Trophoblast cell (in vitro differentiated cells and primary cell): ENCODE results near the gene MEGF11.

ENCODE experiments used
- DNase-seq, 2 donors: peaks; one replicate each; pipeline ENCODE4 v3.0.0-alpha.2; 2016
- H2AFZ ChIP-seq: 2 replicates; pipeline ENCODE4 v1.6.1; 2013; ENCODE audit warnings: low read length, moderate library complexity, mild to moderate bottlenecking; ENCODE audit not compliant: insufficient read depth, poor library complexity
- H2AK5ac ChIP-seq: 2 replicates; pipeline ENCODE4 v1.6.1; 2013; ENCODE audit warnings: mild to moderate bottlenecking, low read length
- H2BK120ac ChIP-seq: 2 replicates; pipeline ENCODE4 v1.6.1; 2013; ENCODE audit warnings: low read length, mild to moderate bottlenecking, moderate library complexity; ENCODE audit not compliant: insufficient read depth, poor library complexity
- H2BK12ac ChIP-seq: 2 replicates; pipeline ENCODE4 v1.6.1; 2013; ENCODE audit warnings: mild to moderate bottlenecking, low read length, moderate library complexity
- H2BK5ac ChIP-seq: 2 replicates; pipeline ENCODE4 v1.6.1; 2013; ENCODE audit warnings: low read length, low read depth, moderate library complexity, mild to moderate bottlenecking; ENCODE audit not compliant: poor library complexity
- H3K14ac ChIP-seq: 2 replicates; pipeline ENCODE4 v1.6.1; 2013; ENCODE audit warnings: mild to moderate bottlenecking, low read length
- H3K18ac ChIP-seq: 2 replicates; pipeline ENCODE4 v1.6.1; 2013; ENCODE audit warnings: mild to moderate bottlenecking, low read length
- H3K23ac ChIP-seq: 2 replicates; pipeline ENCODE4 v1.6.1; 2013; ENCODE audit warnings: low read length
- H3K27ac ChIP-seq: 2 replicates; pipeline ENCODE4 v1.5.1; 2013; ENCODE audit warnings: low read depth, mild to moderate bottlenecking, inconsistent platforms, low read length, moderate library complexity
- H3K27me3 ChIP-seq: 2 replicates; pipeline ENCODE4 v1.6.1; 2013; ENCODE audit warnings: inconsistent platforms, mild to moderate bottlenecking, low read length, moderate library complexity; ENCODE audit not compliant: insufficient read depth
- H3K36me3 ChIP-seq, 2 experiments: 1 replicate in 1 of 2; 2 replicates in 1 of 2; pipeline ENCODE4 v1.6.1; 2013; ENCODE audit warnings: low read length in 2 of 2, mild to moderate bottlenecking in 2 of 2, moderate library complexity in 1 of 2; ENCODE audit not compliant: insufficient read depth in 2 of 2, control insufficient read depth in 1 of 2
- H3K4ac ChIP-seq: 2 replicates; pipeline ENCODE4 v1.6.1; 2013; ENCODE audit warnings: low read depth, mild to moderate bottlenecking, low read length, moderate library complexity
- H3K4me1 ChIP-seq, 2 experiments: 1 replicate in 1 of 2; 2 replicates in 1 of 2; pipeline ENCODE4 v1.6.1; 2013; ENCODE audit warnings: low read length in 2 of 2, mild to moderate bottlenecking in 2 of 2, moderate library complexity in 1 of 2; ENCODE audit not compliant: insufficient read depth in 2 of 2, control insufficient read depth in 1 of 2
- H3K4me2 ChIP-seq: 2 replicates; pipeline ENCODE4 v1.6.1; 2013; ENCODE audit warnings: inconsistent platforms, mild to moderate bottlenecking, low read length, moderate library complexity
- H3K4me3 ChIP-seq: 2 replicates; pipeline ENCODE4 v1.5.1; 2013; ENCODE audit warnings: mild to moderate bottlenecking, low read depth, low read length, inconsistent platforms
- H3K79me1 ChIP-seq: one replicate; pipeline ENCODE4 v1.6.1; 2013; ENCODE audit warnings: low read length
- H3K79me2 ChIP-seq: 2 replicates; pipeline ENCODE4 v1.6.1; 2013; ENCODE audit warnings: low read length, mild to moderate bottlenecking; ENCODE audit not compliant: control insufficient read depth, insufficient read depth, poor library complexity
- H3K9ac ChIP-seq: 2 replicates; pipeline ENCODE4 v1.6.1; 2013; ENCODE audit warnings: mild to moderate bottlenecking, low read length
- H3K9me3 ChIP-seq: 2 replicates; pipeline ENCODE4 v1.6.1; 2013; ENCODE audit warnings: low read depth, mild to moderate bottlenecking, control low read depth, inconsistent platforms, low read length; ENCODE audit not compliant: insufficient read depth
- H4K12ac ChIP-seq: 2 replicates; pipeline ENCODE4 v1.6.1; 2013; ENCODE audit warnings: low read depth, mild to moderate bottlenecking, low read length, moderate library complexity
- H4K8ac ChIP-seq: 2 replicates; pipeline ENCODE4 v1.6.1; 2013; ENCODE audit warnings: low read depth, mild to moderate bottlenecking, low read length, moderate library complexity
- H4K91ac ChIP-seq: one replicate; pipeline ENCODE4 v1.6.1; 2013; ENCODE audit warnings: low read depth, mild to moderate bottlenecking, low read length, moderate library complexity
- WGBS: extraction: QIAGEN DNeasy Blood & Tissue Kit; methylation state at CpG from one replicate; pipeline ENCODE4 v1.1.7; 2013; ENCODE audit warnings: missing lambda C conversion rate; ENCODE audit not compliant: insufficient read length, insufficient coverage; ENCODE audit errors: extremely low coverage; 5-methylcytosine and 5-hydroxymethylcytosine counted together

The MEGF11 gene

DNA sequence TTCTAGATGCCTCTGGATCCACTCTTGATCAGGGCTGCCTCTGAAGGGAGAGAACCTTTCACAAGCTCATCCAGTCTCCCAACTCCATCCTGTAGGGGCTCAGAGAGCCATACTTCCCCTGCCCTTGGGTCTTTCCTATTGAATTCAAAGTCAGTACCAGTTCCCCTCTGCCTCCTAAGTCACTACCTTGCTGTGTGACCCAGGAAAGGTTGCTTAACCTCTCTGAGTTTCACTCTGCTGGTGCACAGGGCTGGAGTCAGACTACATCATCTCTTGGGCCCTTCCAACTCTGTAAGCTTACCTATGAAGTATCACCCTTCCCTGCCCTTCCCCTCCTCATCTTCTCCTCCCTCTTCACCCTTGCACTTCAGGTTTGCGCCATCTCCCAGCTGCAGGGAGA is 117.9 kb downstream of the MEGF11 start:
- Histone ChIP-seq H3K9ac (no peak overlapping the region), H3K9me3 (no peaks in the 10 kb centered on the region), H3K27ac (no peak overlapping the region), H4K8ac (no peak overlapping the region), H2AK5ac (no peak overlapping the region), H3K79me1 (no peaks in the 10 kb centered on the region), H3K27me3 (no peaks in the 10 kb centered on the region), H3K4me2 (no peak overlapping the region), H3K4ac (no peak overlapping the region), H2BK5ac (no peak overlapping the region), H3K18ac (no peak overlapping the region), H3K14ac (no peak overlapping the region), H2BK120ac (no peak overlapping the region), H3K4me3 (no peak overlapping the region), H4K91ac (no peak overlapping the region), H2AFZ (no peak overlapping the region), H3K4me1 (no peaks in the 10 kb centered on the region), H3K36me3 (no peaks in the 10 kb centered on the region), H2BK12ac (no peak overlapping the region), H3K79me2 (no peaks in the 10 kb centered on the region), H4K12ac (no peak overlapping the region), H3K23ac (no peak overlapping the region)
- DNase-seq = no peak
- WGBS = no CpG with 5 or more reads among the region's 1 CpG

DNA sequence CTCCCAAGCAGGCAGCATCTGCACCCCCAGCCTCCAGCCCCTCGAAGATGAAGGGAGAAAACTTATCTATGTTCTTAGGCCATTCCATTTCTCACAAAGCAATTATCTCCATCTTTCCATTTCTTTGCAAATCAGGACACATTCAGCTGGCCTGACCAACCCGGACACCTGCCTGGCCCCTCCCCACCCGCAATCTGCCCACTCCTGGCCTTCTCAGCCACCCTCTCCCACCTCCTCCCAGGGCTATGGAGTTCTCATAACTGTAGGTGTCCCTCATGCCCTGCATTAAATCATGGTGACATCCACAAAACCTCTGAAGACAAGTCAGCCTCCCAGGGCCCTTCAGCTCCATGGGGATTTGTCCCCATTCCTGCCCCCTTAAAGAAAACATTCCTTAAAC is 119.3 kb downstream of the MEGF11 start:
- Histone ChIP-seq H3K79me2 (no peaks in the 10 kb centered on the region), H3K23ac (no peak overlapping the region), H3K18ac (no peak overlapping the region), H3K4me1 (no peaks in the 10 kb centered on the region), H3K27me3 (no peaks in the 10 kb centered on the region), H2AFZ (no peak overlapping the region), H3K79me1 (no peaks in the 10 kb centered on the region), H4K91ac (no peak overlapping the region), H4K8ac (no peak overlapping the region), H3K36me3 (no peaks in the 10 kb centered on the region), H2BK5ac (no peak overlapping the region), H3K9ac (no peak overlapping the region), H3K4me3 (no peak overlapping the region), H2BK120ac (no peak overlapping the region), H3K4me2 (no peak overlapping the region), H3K9me3 (no peaks in the 10 kb centered on the region), H4K12ac (no peak overlapping the region), H3K27ac (no peak overlapping the region), H3K14ac (no peak overlapping the region), H2AK5ac (no peak overlapping the region), H2BK12ac (no peak overlapping the region), H3K4ac (no peak overlapping the region)
- WGBS = no CpG with 5 or more reads among the region's 3 CpGs
- no peak for DNase-seq

- no peak overlapping the region for H3K9ac ChIP-seq
- no peaks in the 10 kb centered on the region for H3K79me2 ChIP-seq
- H3K27ac ChIP-seq = no peak overlapping the region
- no peak overlapping the region for H3K23ac ChIP-seq
- H4K8ac ChIP-seq = no peak overlapping the region
- no peak overlapping the region for H2BK12ac ChIP-seq
- H3K4me2 ChIP-seq = no peak overlapping the region
- no peak overlapping the region for H3K14ac ChIP-seq
- no peaks in the 10 kb centered on the region for H3K79me1 ChIP-seq
- no peak overlapping the region for H4K91ac ChIP-seq
- no peak overlapping the region for H2BK120ac ChIP-seq
- no peak overlapping the region for H3K4ac ChIP-seq
- no peaks in the 10 kb centered on the region for H3K27me3 ChIP-seq
- H2BK5ac ChIP-seq = no peak overlapping the region
- no peak overlapping the region for H2AK5ac ChIP-seq
- no peak overlapping the region for H2AFZ ChIP-seq
- no peak for DNase-seq
- no CpG with 5 or more reads among the region's 10 CpGs for WGBS
- no peaks in the 10 kb centered on the region for H3K9me3 ChIP-seq
- H3K36me3 ChIP-seq = no peaks in the 10 kb centered on the region
- H3K18ac ChIP-seq = no peak overlapping the region
- no peak overlapping the region for H4K12ac ChIP-seq
- H3K4me1 ChIP-seq = no peaks in the 10 kb centered on the region
- H3K4me3 ChIP-seq = no peak overlapping the region
These were observed 120.2 kb downstream of the MEGF11 start for GRCh38 chr15:66133247-66133885.

DNA sequence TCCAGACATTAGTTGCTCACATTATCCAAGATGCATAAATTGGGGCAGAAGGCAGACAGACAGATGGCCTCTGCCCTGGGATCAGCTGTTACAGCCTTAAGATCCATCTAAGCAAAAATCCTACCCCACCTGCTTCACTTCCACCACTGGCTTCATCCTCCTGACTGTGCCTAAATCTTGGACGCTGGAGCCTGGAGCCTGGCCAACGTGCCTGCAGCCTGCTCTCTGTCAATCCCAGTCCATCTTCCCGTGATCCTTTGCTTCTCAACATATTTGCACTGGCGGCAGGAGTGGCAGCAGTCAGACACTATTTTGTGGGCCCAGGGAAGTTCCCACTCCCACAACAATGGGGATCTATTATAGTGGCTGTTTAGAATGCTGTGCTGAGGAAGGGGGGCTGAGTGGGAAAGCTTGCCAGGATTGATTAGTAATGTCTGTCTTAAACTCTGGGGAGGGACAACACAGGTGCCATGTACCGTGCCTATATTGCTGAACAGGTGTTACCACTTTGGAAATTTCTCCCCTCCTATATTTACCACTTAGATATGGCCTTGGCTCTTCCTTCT is 121.2 kb downstream of the MEGF11 start:
- H3K36me3 ChIP-seq = no peaks in the 10 kb centered on the region
- H4K91ac ChIP-seq = no peak overlapping the region
- H3K4me1 ChIP-seq = no peaks in the 10 kb centered on the region
- H3K18ac ChIP-seq = no peak overlapping the region
- H2AFZ ChIP-seq = no peak overlapping the region
- H3K79me1 ChIP-seq = no peaks in the 10 kb centered on the region
- H4K8ac ChIP-seq = no peak overlapping the region
- no peak overlapping the region for H3K4me3 ChIP-seq
- H3K23ac ChIP-seq = no peak overlapping the region
- no peak overlapping the region for H2BK5ac ChIP-seq
- no peak overlapping the region for H3K4ac ChIP-seq
- no peak overlapping the region for H2BK12ac ChIP-seq
- H3K9ac ChIP-seq = no peak overlapping the region
- H4K12ac ChIP-seq = no peak overlapping the region
- H3K9me3 ChIP-seq = no peaks in the 10 kb centered on the region
- no peaks in the 10 kb centered on the region for H3K79me2 ChIP-seq
- H3K27me3 ChIP-seq = no peaks in the 10 kb centered on the region
- H3K14ac ChIP-seq = no peak overlapping the region
- no peak overlapping the region for H3K4me2 ChIP-seq
- H2BK120ac ChIP-seq = no peak overlapping the region
- no peak overlapping the region for H2AK5ac ChIP-seq
- WGBS = no CpG with 5 or more reads among the region's 5 CpGs
- DNase-seq = no peak
- no peak overlapping the region for H3K27ac ChIP-seq
